Mesendoderm (in vitro differentiated cells): Measurements from ENCODE around the gene DEPDC7.
A peak's percentile ranks its signal among the peaks of the same experiment; 100 is the strongest.

Experiments used
- DNase-seq: peaks from one replicate; pipeline ENCODE4 v3.0.0; 2013
- H2AK5ac ChIP-seq: 2 replicates; pipeline ENCODE4 v1.6.1; 2013; ENCODE audit warnings: low read length, inconsistent platforms
- H2BK120ac ChIP-seq: 2 replicates; pipeline ENCODE4 v1.6.1; 2013; ENCODE audit warnings: low read depth, mild to moderate bottlenecking, low read length, moderate library complexity, mixed read lengths
- H2BK15ac ChIP-seq: replicated peaks from 2 replicates; pipeline ENCODE4 v1.6.1; 2013; ENCODE audit warnings: low read depth, mild to moderate bottlenecking, moderate library complexity
- H2BK5ac ChIP-seq: 2 replicates; pipeline ENCODE4 v1.6.1; 2013; ENCODE audit warnings: low read length, inconsistent platforms
- H3K18ac ChIP-seq: 2 replicates; pipeline ENCODE4 v1.6.1; 2013; ENCODE audit warnings: mild to moderate bottlenecking, low read length, mixed read lengths
- H3K23ac ChIP-seq: one replicate; pipeline ENCODE4 v1.6.1; 2013; ENCODE audit warnings: low read length
- H3K27ac ChIP-seq: 2 replicates; pipeline ENCODE4 v1.5.1; 2013; ENCODE audit warnings: low read depth, mild to moderate bottlenecking, inconsistent platforms, low read length, moderate library complexity
- H3K27me3 ChIP-seq: 2 replicates; pipeline ENCODE4 v1.6.1; 2013; ENCODE audit warnings: low read length, control low read depth, mild to moderate bottlenecking, inconsistent platforms; ENCODE audit not compliant: insufficient read depth, poor library complexity
- H3K36me3 ChIP-seq: 2 replicates; pipeline ENCODE4 v1.6.1; 2013; ENCODE audit warnings: low read length, inconsistent platforms; ENCODE audit not compliant: control insufficient read depth, insufficient read depth
- H3K4ac ChIP-seq: one replicate; pipeline ENCODE4 v1.6.1; 2013; ENCODE audit warnings: low read depth, mild to moderate bottlenecking, low read length, moderate library complexity
- H3K4me1 ChIP-seq: 2 replicates; pipeline ENCODE4 v1.6.1; 2013; ENCODE audit warnings: low read depth, low read length, inconsistent platforms; ENCODE audit not compliant: control insufficient read depth
- H3K4me2 ChIP-seq: 2 replicates; pipeline ENCODE4 v1.6.1; 2013; ENCODE audit warnings: low read length
- H3K4me3 ChIP-seq: 2 replicates; pipeline ENCODE4 v1.5.1; 2013; ENCODE audit warnings: mild to moderate bottlenecking, low read length
- H3K56ac ChIP-seq: one replicate; pipeline ENCODE4 v1.6.1; 2013; ENCODE audit warnings: low read length
- H3K79me1 ChIP-seq: 2 replicates; pipeline ENCODE4 v1.6.1; 2013; ENCODE audit warnings: low read length, inconsistent platforms
- H3K79me2 ChIP-seq: 2 replicates; pipeline ENCODE4 v1.6.1; 2013; ENCODE audit warnings: mild to moderate bottlenecking, low read length; ENCODE audit not compliant: control insufficient read depth, insufficient read depth
- H3K9ac ChIP-seq: 2 replicates; pipeline ENCODE4 v1.6.1; 2013; ENCODE audit warnings: low read length, inconsistent platforms
- H4K5ac ChIP-seq: one replicate; pipeline ENCODE4 v1.6.1; 2013; ENCODE audit warnings: low read length
- H4K8ac ChIP-seq: one replicate; pipeline ENCODE4 v1.6.1; 2013; ENCODE audit warnings: low read depth, mild to moderate bottlenecking, control low read depth, low read length, moderate library complexity
- WGBS: extraction: QIAGEN DNeasy Blood & Tissue Kit; methylation state at CpG from one replicate; pipeline ENCODE4 v1.1.7; 2013; ENCODE audit warnings: low lambda C conversion rate, missing lambda C conversion rate; ENCODE audit not compliant: insufficient coverage; ENCODE audit errors: extremely low coverage; 5-methylcytosine and 5-hydroxymethylcytosine counted together

DEPDC7 gene

GRCh38 chr11:33064033-33064825, 48.6 kb downstream of the DEPDC7 start:
- Histone ChIP-seq H3K4me3 (no peak overlapping the region), H3K4me2 (no peak overlapping the region), H3K79me1 (no peaks in the 10 kb centered on the region), H4K5ac (no peak overlapping the region), H3K36me3 (peaks cover 15% of the 10 kb centered on the region), H3K4ac (no peak overlapping the region), H2BK120ac (no peak overlapping the region), H4K8ac (no peak overlapping the region), H3K56ac (no peak overlapping the region), H3K23ac (no peak overlapping the region), H3K79me2 (no peaks in the 10 kb centered on the region), H2AK5ac (no peak overlapping the region), H2BK5ac (no peak overlapping the region), H3K18ac (no peak overlapping the region), H3K27ac (no peak overlapping the region), H3K4me1 (no peaks in the 10 kb centered on the region), H3K27me3 (no peaks in the 10 kb centered on the region), H3K9ac (no peak overlapping the region), H2BK15ac (no peak overlapping the region)
- DNase-seq: no peak
- no CpG with 5 or more reads among the region's 11 CpGs for WGBS

GRCh38 chr11:33064866-33065265, 49.2 kb downstream of the DEPDC7 start:
- no peak overlapping the region for H3K4me2 ChIP-seq
- H2BK5ac ChIP-seq: no peak overlapping the region
- no peak overlapping the region for H4K8ac ChIP-seq
- H3K9ac ChIP-seq: no peak overlapping the region
- no peaks in the 10 kb centered on the region for H3K79me1 ChIP-seq
- WGBS: no CpG with 5 or more reads among the region's 5 CpGs
- H4K5ac ChIP-seq: no peak overlapping the region
- no peak overlapping the region for H2BK120ac ChIP-seq
- no peak overlapping the region for H2BK15ac ChIP-seq
- H3K56ac ChIP-seq: no peak overlapping the region
- no peaks in the 10 kb centered on the region for H3K79me2 ChIP-seq
- no peak overlapping the region for H2AK5ac ChIP-seq
- H3K4me1 ChIP-seq: no peaks in the 10 kb centered on the region
- H3K27me3 ChIP-seq: no peaks in the 10 kb centered on the region
- H3K23ac ChIP-seq: no peak overlapping the region
- H3K36me3 ChIP-seq: peaks cover 16% of the 10 kb centered on the region
- DNase-seq: no peak
- no peak overlapping the region for H3K4ac ChIP-seq
- H3K27ac ChIP-seq: no peak overlapping the region
- no peak overlapping the region for H3K4me3 ChIP-seq
- H3K18ac ChIP-seq: no peak overlapping the region

GRCh38 chr11:33065445-33066178, 49.9 kb downstream of the DEPDC7 start:
- no peak overlapping the region for H3K56ac ChIP-seq
- no peak overlapping the region for H3K18ac ChIP-seq
- no peak overlapping the region for H2BK120ac ChIP-seq
- H3K36me3 ChIP-seq: peaks cover 13% of the 10 kb centered on the region
- DNase-seq: peak; percentile 90
- no peak overlapping the region for H3K4me3 ChIP-seq
- no peak overlapping the region for H2BK15ac ChIP-seq
- no peaks in the 10 kb centered on the region for H3K79me2 ChIP-seq
- no peak overlapping the region for H3K27ac ChIP-seq
- WGBS: no CpG with 5 or more reads among the region's 22 CpGs
- no peak overlapping the region for H3K9ac ChIP-seq
- no peaks in the 10 kb centered on the region for H3K79me1 ChIP-seq
- H3K27me3 ChIP-seq: no peaks in the 10 kb centered on the region
- H3K23ac ChIP-seq: no peak overlapping the region
- H3K4ac ChIP-seq: no peak overlapping the region
- H2AK5ac ChIP-seq: no peak overlapping the region
- no peaks in the 10 kb centered on the region for H3K4me1 ChIP-seq
- no peak overlapping the region for H3K4me2 ChIP-seq
- H4K5ac ChIP-seq: no peak overlapping the region
- H4K8ac ChIP-seq: no peak overlapping the region
- no peak overlapping the region for H2BK5ac ChIP-seq

- no peak overlapping the region for H3K23ac ChIP-seq
- H3K4me2 ChIP-seq: no peak overlapping the region
- H2BK5ac ChIP-seq: no peak overlapping the region
- H3K4me1 ChIP-seq: no peaks in the 10 kb centered on the region
- no peak overlapping the region for H3K4me3 ChIP-seq
- no CpG with 5 or more reads among the region's 3 CpGs for WGBS
- no peak overlapping the region for H3K9ac ChIP-seq
- H3K56ac ChIP-seq: no peak overlapping the region
- no peak overlapping the region for H2AK5ac ChIP-seq
- H2BK120ac ChIP-seq: no peak overlapping the region
- no peaks in the 10 kb centered on the region for H3K79me1 ChIP-seq
- H4K8ac ChIP-seq: no peak overlapping the region
- DNase-seq: no peak
- H3K18ac ChIP-seq: no peak overlapping the region
- H3K27me3 ChIP-seq: no peaks in the 10 kb centered on the region
- H3K4ac ChIP-seq: no peak overlapping the region
- H2BK15ac ChIP-seq: no peak overlapping the region
- no peaks in the 10 kb centered on the region for H3K79me2 ChIP-seq
- H3K27ac ChIP-seq: no peak overlapping the region
- H3K36me3 ChIP-seq: peaks cover 12% of the 10 kb centered on the region
- H4K5ac ChIP-seq: no peak overlapping the region
These were observed 51.6 kb downstream of the DEPDC7 start for GRCh38 chr11:33067294-33067693.

GRCh38 chr11:33068611-33069340, 53.1 kb downstream of the DEPDC7 start:
- no peak overlapping the region for H3K4me3 ChIP-seq
- H2BK5ac ChIP-seq: no peak overlapping the region
- no peak overlapping the region for H2BK120ac ChIP-seq
- no peak overlapping the region for H4K8ac ChIP-seq
- no peaks in the 10 kb centered on the region for H3K27me3 ChIP-seq
- no peaks in the 10 kb centered on the region for H3K79me2 ChIP-seq
- peak; percentile 29 for DNase-seq
- WGBS: no CpG with 5 or more reads among the region's 17 CpGs
- no peak overlapping the region for H3K4ac ChIP-seq
- H3K36me3 ChIP-seq: peaks cover 12% of the 10 kb centered on the region
- no peak overlapping the region for H2BK15ac ChIP-seq
- H3K9ac ChIP-seq: no peak overlapping the region
- H3K79me1 ChIP-seq: no peaks in the 10 kb centered on the region
- no peak overlapping the region for H3K27ac ChIP-seq
- H3K23ac ChIP-seq: no peak overlapping the region
- no peak overlapping the region for H2AK5ac ChIP-seq
- no peak overlapping the region for H4K5ac ChIP-seq
- no peak overlapping the region for H3K4me2 ChIP-seq
- H3K56ac ChIP-seq: no peak overlapping the region
- H3K18ac ChIP-seq: no peak overlapping the region
- no peaks in the 10 kb centered on the region for H3K4me1 ChIP-seq
